HPDE6-E6E7 (cell line): ENCODE data around the gene VPS9D1.

Source experiments
- DNase-seq: peaks from one replicate; pipeline ENCODE4 v3.0.0; 2011; ENCODE audit warnings: missing footprints; ENCODE audit errors: extremely low spot score

The VPS9D1 gene, protein sequence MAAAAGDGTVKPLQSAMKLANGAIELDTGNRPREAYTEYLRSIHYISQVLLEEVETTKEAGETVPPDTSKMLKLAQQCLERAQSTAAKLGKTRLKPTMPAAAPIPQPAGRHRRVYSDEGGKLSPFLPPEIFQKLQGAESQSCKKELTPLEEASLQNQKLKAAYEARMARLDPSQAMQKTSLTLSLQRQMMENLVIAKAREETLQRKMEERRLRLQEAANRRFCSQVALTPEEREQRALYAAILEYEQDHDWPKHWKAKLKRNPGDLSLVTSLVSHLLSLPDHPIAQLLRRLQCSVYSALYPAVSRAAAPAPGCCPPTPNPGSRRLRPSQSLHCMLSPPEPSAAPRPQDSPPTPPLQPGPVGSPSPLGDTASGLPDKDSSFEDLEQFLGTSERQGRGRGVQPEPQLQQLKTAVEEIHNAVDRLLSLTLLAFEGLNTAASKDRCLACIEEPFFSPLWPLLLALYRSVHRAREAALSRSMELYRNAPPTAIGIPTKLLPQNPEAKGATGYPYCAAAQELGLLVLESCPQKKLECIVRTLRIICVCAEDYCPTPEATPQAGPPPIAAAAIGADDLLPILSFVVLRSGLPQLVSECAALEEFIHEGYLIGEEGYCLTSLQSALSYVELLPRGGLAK

DNA sequence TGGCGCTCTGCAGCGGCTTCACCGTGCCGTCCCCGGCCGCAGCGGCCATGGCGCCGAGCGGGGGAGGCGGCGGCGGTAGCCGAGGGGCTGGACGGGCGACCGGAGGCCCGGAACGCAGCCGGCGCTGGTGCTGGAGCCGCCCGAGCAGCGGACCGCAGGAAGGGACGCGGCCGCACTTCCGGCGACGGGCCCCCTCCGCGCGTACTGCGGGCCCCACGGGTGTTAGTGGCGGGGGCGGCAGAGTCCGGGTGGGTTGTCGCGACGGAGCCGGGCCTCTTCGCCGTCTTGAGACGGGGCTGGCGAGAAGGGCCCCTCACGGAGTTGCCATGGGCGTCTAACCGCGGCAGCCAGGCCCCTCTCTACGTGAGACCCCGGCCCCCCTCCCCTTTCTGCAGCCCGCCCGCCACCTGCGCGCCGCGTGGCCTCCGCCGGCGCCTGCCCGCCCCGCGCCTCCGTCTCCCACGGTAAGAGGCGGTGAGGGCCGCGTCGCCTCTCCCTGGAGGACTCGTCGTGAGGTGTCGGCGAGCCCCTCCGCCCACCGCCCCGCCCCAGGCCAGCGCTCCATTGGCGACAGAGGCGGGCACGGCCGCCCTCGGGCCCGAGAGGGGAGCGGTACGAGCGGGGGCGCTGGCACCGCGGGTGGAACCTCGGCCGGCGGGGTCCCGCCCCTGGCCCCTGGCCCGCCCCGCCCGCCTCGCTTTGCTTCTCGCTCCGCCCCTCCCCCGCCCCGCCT is at the start of gene VPS9D1, which contains the start of gene ZNF276:
Gene VPS9D1, minus strand, starts transcription at position 86 of the 733 bp plus-strand sequence. Its CDS starts 37 bp downstream, at position 49.
Gene ZNF276, plus strand, starts transcription at position 725 of the 733 bp plus-strand sequence. CDS start 104 bp downstream, outside the sequence.
- peak; percentile 71 for DNase-seq

DNA sequence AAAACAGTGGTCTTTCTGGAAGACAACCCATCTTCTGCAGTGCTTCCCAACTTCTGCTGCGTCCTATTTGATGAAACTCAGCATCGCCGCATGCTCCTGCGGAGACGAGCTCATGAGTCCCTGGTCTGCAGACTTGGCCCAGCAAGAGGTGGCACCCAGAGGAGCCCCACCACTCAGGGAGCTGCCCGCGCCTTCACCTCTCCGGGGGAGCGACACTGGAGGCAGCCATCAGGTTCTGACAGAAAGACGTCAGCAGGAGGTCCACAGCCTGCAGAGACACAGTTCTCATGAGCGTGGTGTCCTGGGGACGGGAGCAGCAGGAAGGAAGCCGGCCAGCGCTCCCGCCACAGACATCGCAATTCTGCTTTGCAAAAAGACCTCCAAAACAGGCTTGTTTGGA is 49.7 kb upstream of the VPS9D1 start:
- DNase-seq, result no peak

DNA sequence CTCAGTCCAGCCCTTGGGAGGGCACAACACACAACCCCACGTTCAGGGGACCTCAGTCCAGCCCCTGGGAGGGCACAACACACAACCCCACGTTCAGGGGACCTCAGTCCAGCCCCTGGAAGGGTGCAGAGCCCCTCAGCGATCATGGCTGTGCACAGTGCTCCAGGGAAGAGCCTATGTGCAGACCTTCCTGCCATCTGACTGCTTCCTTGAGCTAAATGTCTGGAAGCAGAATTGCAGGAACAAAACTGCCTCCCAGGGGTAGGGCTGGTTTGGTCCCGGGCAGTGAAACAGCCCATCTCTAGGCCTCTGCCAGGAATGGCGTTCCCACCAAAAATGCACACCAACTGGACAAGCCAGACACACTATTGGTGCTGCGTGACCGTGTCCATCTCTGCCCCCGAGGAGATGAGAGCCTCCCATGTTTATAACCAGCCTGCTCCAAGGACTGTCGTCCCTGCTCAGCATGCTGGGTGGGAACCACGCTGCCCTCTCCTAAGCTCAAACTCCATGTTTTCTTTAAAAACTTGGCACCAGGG is 44.7 kb upstream of the VPS9D1 start:
- no peak for DNase-seq

DNA sequence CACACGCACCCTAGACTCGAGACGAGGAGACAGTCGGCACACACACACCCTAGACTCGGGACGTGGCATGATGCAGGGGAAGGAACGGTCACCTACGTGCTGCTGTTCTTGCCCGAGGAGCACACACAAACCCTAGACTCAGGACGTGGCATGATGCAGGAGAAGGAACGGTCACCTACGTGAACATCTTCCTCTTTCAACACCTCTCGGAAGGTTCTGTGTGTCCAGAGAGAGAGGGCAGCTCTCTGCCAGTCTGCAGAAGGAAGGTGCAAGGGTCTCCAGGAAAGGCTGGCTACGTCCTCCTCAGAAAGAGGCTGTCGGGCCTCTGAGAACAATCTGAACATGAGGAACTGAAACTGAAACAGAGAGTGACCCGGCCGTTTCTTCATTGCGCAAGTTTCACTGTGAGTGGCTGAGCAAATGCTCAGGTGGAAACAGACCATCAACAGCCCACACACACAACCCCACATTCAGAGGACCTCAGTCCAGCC is 44.1 kb upstream of the VPS9D1 start:
- no peak for DNase-seq

DNA sequence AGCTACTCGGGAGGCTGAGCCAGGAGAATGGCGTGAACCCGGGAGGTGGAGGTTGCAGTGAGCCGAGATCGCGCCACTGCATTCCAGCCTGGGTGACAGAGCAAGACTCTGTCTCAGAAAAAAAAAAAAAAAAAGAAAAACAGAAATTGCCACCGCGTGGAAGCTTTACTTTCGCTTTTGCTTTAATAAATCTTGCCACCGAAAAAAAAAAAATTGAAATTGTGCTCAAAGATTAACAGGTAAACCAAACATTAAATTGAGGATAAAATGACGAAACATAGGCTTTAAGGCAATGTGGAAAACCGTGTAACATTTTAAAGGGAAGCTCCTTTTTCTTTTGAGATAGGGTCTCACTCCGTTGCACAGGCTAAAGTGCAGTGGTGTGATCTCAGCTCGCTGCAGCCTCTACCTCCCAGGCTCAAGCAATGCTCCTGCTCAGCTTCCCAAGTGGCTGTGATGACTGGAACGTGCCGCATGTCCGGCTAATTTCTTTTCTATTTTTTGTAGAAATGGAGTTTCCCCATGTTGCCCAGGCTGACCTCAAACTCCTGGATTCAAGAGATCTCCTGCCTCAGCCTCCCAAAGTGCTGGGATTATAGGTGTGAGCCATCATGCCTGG is 40.7 kb upstream of the VPS9D1 start:
- DNase-seq, result no peak

DNA sequence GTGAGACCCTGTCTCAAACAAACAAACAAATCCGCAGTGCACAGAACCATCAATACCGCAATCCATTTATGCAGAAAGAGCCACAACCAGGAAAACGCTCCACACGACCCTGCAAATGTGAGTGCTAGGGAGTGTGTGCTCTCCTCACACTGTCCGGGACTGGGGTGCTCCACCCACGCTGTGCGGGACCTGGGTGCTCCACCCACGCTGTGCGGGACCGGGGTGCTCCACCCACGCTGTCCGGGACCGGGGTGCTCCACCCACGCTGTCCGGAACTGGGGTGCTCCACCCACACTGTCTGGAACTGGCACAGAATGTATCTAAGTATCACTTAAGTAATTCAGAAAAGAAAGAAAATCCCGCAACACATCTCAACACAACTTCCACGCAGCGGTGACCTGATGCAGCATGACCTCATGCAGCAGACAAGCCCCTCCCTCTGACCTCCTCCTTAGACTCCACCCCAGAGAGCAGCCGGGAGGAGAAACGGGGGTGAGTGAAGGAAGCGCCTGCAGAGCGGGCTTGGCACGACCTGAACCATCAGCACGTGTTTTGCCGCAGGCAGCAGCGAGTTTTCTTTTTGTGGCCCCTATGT is 39.1 kb upstream of the VPS9D1 start:
- no peak for DNase-seq

DNA sequence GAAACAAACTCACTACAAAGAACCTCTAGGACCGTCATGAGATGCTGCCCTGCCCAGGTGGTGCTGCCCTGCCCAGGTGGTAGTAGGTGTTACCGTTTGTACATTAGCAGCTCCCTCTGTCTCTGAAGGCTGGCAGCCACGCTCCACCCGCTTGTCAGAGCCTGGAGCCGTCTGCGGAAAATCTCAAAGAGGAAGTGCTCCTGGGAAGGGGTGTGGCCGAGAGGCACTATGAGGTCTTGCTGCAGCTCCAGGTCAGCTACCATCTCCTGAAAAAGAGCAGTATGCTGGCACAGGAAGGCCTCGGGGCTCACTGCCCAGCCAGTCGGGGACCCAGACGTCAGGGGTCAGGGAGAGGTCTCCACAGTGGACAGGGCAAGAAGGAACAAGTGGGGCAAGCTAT is 28.9 kb upstream of the VPS9D1 start:
- no peak for DNase-seq

DNA sequence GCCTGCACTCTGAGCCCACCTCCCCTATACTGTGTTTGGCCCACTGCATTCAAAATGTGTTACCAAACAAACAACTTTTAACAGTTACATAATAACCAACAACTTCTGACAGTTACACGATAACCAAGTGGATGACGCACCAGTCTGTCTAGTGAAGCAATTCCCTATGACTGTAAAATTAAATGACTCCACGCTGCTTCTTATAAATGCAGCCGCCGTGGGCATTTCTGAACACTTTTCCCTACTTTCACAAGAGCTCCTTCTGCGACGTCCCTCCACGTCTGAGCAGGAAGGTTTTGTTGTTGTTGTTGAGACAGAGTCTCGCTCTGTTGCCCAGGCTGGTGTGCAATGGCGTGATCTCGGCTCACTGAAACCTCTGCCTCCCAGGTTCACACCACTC is 28.2 kb upstream of the VPS9D1 start:
- DNase-seq, result no peak

DNA sequence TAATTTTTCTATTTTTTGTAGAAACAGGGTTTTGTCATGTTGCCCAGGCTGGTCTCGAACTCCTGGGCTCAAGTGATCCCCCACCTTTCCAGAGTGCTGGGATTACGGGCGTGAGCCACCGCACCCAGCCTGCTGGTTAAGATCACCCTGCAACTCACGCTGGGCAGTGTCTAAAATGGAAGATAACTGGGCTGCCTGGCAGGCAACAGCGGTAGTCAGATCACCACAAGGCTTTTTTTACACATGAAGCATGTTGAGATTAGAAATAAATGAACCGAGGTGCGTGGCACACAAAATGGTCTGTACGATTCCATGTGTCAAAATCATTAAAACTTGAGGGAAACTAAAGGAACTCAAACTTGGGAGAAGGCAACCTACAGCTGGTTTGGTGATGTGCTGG is 27.4 kb upstream of the VPS9D1 start:
- DNase-seq, result no peak

DNA sequence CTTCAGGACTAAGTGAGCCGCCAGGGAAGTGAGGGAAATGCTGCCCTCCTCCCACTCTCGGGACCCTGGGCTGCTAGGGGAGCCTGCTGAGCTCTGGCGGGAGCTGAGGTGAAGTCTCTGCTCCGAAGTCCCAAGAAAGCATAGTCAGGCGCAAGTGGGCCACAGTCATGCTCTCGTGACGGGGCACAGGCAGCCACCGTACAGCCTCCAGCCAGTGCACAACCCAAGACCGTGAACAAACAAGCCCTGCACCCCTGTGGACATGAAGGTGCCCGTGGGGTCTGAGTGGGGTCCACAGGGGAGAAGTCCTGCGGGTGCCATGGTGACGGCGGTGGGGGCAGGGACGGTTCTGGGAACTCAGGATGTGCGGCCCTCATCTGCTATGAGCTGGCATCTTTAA is 25.3 kb upstream of the VPS9D1 start:
- DNase-seq, result no peak

DNA sequence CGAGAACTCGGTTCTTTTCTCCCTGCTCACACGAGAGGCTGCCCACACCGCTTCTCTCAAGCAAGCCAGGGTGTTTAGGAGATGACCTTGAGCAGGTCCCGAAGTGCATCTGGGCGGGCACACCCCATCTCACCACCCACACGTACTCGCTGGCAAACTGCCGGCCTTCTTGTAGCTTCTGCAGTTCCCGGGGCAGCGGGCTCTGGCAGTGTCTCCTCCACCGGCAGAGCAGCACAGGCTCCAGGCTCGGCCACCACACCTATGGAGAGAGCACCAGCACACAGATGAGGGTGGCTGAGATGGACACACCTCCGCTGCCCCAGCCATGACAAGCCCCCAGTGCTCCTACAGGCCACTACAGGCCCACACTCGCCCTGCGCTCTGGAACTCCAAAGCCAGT is 24.1 kb upstream of the VPS9D1 start:
- DNase-seq, result no peak

DNA sequence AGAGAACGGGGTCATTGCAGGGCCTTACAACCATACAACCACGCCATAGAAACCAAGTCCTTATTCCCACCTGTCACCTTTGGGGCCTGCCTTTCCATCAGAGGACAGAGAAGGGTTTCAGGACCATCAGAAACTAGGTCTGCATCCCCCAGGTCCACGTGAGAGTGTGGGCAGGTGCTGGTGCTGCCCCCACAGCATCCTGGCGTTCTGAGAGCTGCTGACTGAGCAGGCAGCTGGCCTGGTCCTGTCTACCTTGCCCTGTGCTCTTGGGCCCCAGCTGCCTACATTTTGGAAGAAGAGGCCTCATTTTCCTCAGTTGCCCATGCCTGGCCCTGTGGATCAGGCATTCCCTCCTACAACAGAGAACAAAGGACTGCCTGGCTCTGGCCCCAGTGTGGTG is 22.2 kb upstream of the VPS9D1 start:
- DNase-seq, result no peak

DNA sequence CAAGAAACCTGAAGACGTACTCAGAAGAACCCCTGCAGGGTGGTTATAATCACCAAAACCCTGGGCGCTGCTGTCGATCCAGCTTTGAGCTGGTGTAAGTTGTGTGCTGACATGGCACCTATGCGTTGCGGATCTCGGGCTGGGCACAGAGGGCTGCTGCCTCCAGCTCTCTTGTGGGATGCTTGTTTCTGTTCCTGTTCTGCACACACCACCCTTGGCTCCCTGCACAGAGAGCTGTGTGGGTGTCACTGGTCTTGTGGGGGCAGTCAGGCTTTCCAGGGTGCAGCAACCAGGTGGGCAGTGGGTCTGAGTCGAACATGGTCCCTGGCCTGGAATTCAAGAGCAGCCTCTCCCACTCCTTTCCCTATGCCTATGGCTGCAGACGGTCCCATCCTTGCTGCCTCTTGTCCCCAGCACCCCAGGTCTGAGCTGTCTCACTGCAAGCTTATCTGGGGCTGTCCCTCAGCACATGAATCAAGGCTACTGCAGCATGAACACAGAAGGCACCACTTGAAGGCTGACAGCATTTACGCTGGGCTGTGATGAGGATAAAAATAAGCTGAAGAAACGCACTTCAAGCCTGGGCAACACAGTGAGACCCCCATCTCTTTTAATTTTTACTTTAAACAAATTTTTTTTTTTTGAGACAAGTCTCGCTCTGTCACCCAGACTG is 20.8 kb upstream of the VPS9D1 start:
- no peak for DNase-seq

DNA sequence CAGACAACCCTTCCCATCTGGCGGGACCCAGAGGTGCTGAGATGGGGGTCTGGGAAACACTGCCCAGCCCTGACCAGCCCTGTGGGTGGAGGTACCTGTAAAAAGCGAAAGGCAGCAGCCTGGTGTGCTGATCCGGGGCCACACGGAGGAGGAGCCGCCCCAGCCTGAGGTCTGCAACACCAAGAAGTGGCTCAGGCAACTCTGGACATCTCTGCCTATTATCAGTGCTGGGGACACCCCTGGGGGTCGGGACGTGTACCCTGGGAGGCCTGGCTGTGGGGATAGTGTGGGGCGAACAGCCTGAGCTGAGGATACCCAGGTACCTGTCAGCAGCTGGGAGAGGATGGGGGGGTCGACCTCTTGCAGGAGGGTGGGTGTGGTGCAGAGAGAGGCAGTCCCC is 18.7 kb upstream of the VPS9D1 start:
- no peak for DNase-seq

DNA sequence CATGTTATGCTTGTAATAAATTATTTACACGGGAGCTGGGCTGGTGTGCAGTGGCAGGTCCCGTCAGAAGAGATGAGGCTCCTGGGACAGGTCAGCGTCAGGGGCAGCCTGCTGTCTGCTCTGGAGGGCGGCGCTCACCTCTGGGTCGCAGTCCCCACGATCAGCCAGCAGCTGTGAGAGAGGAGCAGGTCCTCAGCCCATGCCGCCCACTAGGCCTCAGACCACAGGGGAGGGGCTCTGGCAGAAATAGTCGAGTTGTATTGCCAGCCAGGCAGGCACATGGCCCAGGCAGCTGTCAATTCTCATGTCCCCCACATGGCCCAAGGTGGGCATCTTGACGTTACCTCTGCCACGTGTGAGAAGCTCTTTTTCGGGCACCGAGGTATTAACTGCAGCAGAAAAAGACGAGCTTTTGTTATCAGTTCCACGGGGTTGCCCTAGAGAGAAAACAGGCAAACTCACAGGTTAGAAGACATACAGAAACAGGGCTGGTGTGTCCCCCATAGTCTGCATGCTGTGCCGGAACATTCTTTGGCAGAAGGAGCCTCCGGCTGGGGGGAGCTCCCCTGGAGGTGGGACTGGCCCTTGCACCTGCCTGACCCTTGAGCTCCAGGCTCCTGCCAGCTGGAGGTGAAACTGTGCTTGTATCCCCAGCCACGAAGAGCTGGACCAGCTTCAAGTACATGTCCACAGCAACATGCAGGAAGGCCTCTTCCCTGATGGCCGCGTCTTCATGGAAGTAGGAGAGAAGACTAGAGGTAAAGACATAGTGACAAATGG is 18.0 kb upstream of the VPS9D1 start:
- no peak for DNase-seq

DNA sequence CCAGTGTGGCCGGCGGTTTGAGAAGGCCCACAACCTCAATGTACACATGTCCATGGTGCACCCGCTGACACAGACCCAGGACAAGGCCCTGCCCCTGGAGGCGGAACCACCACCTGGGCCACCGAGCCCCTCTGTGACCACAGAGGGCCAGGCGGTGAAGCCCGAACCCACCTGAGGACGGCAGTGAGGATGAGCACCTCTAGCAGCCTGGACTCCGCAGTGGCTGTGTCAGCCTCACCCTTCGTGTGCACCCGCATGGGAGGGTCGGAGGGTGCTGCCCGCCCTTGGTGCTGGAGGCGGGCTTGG is 17.3 kb upstream of the VPS9D1 start:
- no peak for DNase-seq

DNA sequence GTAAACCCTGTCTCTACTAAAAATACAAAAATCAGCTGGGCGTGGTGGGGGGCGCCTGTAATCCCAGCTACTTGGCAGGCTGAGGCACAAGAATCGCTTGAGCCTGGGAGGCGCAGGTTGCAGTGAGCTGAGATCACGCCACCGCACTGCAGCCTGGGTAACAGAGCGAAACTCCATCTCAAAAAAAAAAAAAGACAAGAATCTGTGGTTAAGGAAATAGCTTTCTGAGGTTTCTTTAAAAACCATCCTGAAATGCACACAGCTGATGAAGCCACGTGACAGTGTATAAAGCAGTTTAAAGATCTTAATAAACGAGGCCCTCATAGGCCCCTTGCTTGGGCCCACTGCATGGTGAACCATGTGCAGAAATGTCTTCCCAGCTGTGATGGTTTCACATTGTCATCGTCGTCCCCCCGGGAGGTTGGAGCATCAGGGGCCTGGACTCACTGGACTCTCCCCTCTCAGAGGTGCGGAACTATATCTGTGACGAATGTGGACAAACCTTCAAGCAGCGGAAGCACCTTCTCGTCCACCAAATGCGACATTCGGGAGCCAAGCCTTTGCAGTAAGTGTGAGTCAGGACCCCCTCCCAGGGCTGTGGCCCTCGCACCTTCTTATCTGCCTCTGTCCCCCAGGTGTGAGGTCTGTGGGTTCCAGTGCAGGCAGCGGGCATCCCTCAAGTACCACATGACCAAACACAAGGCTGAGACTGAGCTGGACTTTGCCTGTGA is 16.8 kb upstream of the VPS9D1 start:
- no peak for DNase-seq

DNA sequence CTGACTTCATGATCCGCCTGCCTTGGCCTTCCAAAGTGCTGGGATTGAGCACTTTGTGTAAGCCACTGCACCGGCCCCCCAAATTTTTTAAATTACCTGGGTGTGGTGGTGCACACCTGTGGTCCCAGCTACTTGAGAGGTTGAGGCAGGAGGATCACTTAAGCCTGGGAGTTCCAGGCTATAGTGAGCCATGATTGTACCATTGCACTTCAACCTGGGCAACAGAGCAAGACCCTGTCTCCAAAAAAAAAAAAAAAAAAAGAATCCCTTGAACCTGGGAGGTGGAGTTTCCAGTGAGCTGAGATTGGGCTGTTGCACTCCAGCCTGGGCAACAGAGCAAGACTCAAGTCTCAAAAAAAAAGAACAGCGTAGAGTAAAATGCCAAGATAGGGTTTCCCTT is 15.9 kb upstream of the VPS9D1 start:
- DNase-seq, result no peak

DNA sequence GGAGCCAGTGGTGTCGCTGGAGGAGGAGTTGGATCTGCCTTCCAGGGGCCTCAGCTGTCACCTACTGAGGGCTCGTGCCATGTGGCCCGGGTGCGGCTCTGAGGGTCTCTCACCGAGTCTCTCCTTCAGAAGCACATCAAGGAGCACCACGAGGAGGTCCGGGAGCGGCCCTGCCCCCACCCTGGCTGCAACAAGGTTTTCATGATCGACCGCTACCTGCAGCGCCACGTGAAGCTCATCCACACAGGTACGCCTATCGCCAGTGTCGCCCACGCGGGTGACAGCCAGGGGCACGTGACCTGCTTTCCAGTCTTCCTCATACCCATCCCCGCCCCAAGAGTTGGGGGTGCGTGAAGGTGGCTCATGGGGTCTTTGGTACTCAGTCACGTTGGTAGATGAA is 13.1 kb upstream of the VPS9D1 start:
- no peak for DNase-seq

DNA sequence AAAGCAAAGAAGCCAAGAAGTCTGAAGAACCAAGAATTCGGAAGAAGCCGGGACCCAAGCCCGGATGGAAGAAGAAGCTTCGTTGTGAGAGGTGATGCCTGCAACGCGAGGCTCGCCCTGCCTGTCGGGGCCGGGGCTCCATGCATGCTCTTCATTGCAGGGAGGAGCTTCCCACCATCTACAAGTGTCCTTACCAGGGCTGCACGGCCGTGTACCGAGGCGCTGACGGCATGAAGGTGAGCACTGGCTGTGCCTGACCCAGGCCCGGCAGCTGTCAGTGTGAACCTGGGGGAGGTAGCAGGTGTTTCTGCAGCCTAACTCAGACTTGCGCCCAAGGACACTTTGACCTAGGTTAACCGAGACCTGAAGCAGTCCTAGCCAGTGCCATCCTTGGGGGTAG is 12.6 kb upstream of the VPS9D1 start:
- no peak for DNase-seq
